ENCODE measurements around the gene APP.
"Not testable (repeated sequence)": the region's sequence is repeated elsewhere in the genome, so short reads cannot be mapped to it uniquely, and the experiment has no call there.

APP gene

GRCh38 chr21:26060335-26061115 lies 110.0 kb downstream of the APP start:
- no peak for DNase-seq

- DNase-seq = no peak
Measured at GRCh38 chr21:26057477-26058170, 112.9 kb downstream of the APP start.

GRCh38 chr21:26055841-26056264 lies 114.7 kb downstream of the APP start:
- DNase-seq = no peak

- DNase-seq = no peak
Measured at GRCh38 chr21:26055010-26055409, 115.6 kb downstream of the APP start.

GRCh38 chr21:26052057-26052456 lies 118.5 kb downstream of the APP start:
- no peak for DNase-seq

- no peak for DNase-seq
Measured at GRCh38 chr21:26050857-26051256, 119.7 kb downstream of the APP start.

GRCh38 chr21:26049803-26050202 lies 120.8 kb downstream of the APP start:
- no peak for DNase-seq

- no peak for DNase-seq
Measured at GRCh38 chr21:26047279-26047967, 123.1 kb downstream of the APP start.

GRCh38 chr21:26043891-26044290 lies 126.7 kb downstream of the APP start:
- no peak for DNase-seq

GRCh38 chr21:26042181-26042876 lies 128.2 kb downstream of the APP start:
- no peak for DNase-seq

GRCh38 chr21:26041431-26042180 lies 129.0 kb downstream of the APP start:
- no peak for DNase-seq

- no peak for DNase-seq
Measured at GRCh38 chr21:26036916-26037315, 133.7 kb downstream of the APP start.

GRCh38 chr21:26032263-26032662 lies 138.3 kb downstream of the APP start:
- no peak for DNase-seq

GRCh38 chr21:26028183-26028582 lies 142.4 kb downstream of the APP start:
- DNase-seq = no peak

GRCh38 chr21:26027696-26028095 lies 142.9 kb downstream of the APP start:
- DNase-seq = no peak

- DNase-seq = no peak
Measured at GRCh38 chr21:26025536-26026512, 144.7 kb downstream of the APP start.

GRCh38 chr21:26023406-26023805 lies 147.2 kb downstream of the APP start:
- not testable (repeated sequence) for DNase-seq

- not testable (repeated sequence) for DNase-seq
Measured at GRCh38 chr21:26022598-26023337, 147.8 kb downstream of the APP start.

GRCh38 chr21:26020510-26020909 lies 150.1 kb downstream of the APP start:
- no peak for DNase-seq

- DNase-seq = no peak
Measured at GRCh38 chr21:26020081-26020480, 150.5 kb downstream of the APP start.

All from NCI-H1105 (cell line).